DOHH2 (cell line): ENCODE results near the gene VPS72.

Source experiments
- H3F3A ChIP-seq: fragments of 200-600 bp; sonication (generic), shearing (Covaris generic); 2 replicates; pipeline ENCODE4 v1.6.0; 2016; ENCODE audit warnings: antibody characterized with exemption, mild to moderate bottlenecking; ENCODE audit not compliant: control insufficient read depth, insufficient read depth
- H3K27ac ChIP-seq: fragments of 200-600 bp; sonication (generic); 2 replicates; pipeline ENCODE4 v1.5.1; 2014; ENCODE audit warnings: low read depth, mild to moderate bottlenecking, low read length, moderate library complexity
- H3K27me3 ChIP-seq: fragments of 200-600 bp; sonication (generic); 2 replicates; pipeline ENCODE4 v1.6.1; 2014; ENCODE audit warnings: mild to moderate bottlenecking, low read length, mixed read lengths; ENCODE audit not compliant: control insufficient read depth
- H3K36me3 ChIP-seq: fragments of 200-600 bp; sonication (generic); 2 replicates; pipeline ENCODE4 v1.6.1; 2014; ENCODE audit warnings: mild to moderate bottlenecking, low read length, moderate library complexity, mixed read lengths; ENCODE audit not compliant: control insufficient read depth
- H3K4me1 ChIP-seq: fragments of 200-600 bp; sonication (generic); 2 replicates; pipeline ENCODE4 v1.6.1; 2014; ENCODE audit warnings: mild to moderate bottlenecking, low read length, mixed read lengths; ENCODE audit not compliant: control insufficient read depth
- H3K4me2 ChIP-seq: fragments of 200-600 bp; sonication (generic); 2 replicates; pipeline ENCODE4 v1.6.0; 2014; ENCODE audit warnings: mild to moderate bottlenecking, low read length, moderate library complexity
- H3K4me3 ChIP-seq: fragments of 200-600 bp; sonication (generic); 2 replicates; pipeline ENCODE4 v1.5.1; 2014; ENCODE audit warnings: mild to moderate bottlenecking, low read length, mixed read lengths
- H3K79me2 ChIP-seq: fragments of 200-600 bp; sonication (generic); 2 replicates; pipeline ENCODE4 v1.6.1; 2014; ENCODE audit warnings: mild to moderate bottlenecking, low read length, mixed read lengths; ENCODE audit not compliant: control insufficient read depth
- H3K9me2 ChIP-seq: fragments of 200-600 bp; sonication (generic); replicated peaks from 2 replicates; pipeline ENCODE4 v1.6.1; 2014; ENCODE audit warnings: mild to moderate bottlenecking, low read length, mixed read lengths; ENCODE audit not compliant: control insufficient read depth
- H3K9me3 ChIP-seq: fragments of 200-600 bp; sonication (generic); 2 replicates; pipeline ENCODE4 v1.6.1; 2014; ENCODE audit warnings: antibody characterized with exemption, low read length, mixed read lengths; ENCODE audit not compliant: control insufficient read depth, insufficient read depth
- H4K20me1 ChIP-seq: fragments of 200-600 bp; sonication (generic); 2 replicates; pipeline ENCODE4 v1.6.0; 2014; ENCODE audit warnings: low read depth, mild to moderate bottlenecking, antibody characterized with exemption, low read length, moderate library complexity; ENCODE audit not compliant: control insufficient read depth, insufficient read depth
- CTCF ChIP-seq: fragments of 200-600 bp; sonication (generic); IDR thresholded peaks from one replicate; pipeline ENCODE4 v1.5.1; 2014; ENCODE audit warnings: antibody characterized with exemption, mild to moderate bottlenecking, low read depth, low read length; ENCODE audit not compliant: poor library complexity, severe bottlenecking
- EZH2phosphoT487 ChIP-seq: fragments of 200-600 bp; sonication (generic); IDR thresholded peaks from 2 replicates; pipeline ENCODE4 v1.6.1; 2017; ENCODE audit warnings: borderline replicate concordance, mild to moderate bottlenecking, antibody characterized with exemption, low read length, moderate library complexity, mixed read lengths

The VPS72 gene

GRCh38 chr1:151187205-151187604, 2.8 kb downstream of the VPS72 start:
- peaks cover 36% of the 10 kb centered on the region for H3K79me2 ChIP-seq
- H3F3A ChIP-seq, result no peaks in the 10 kb centered on the region
- TF ChIP-seq EZH2phosphoT487 (no peak), CTCF (no peak)
- H3K36me3 ChIP-seq, result peaks cover 33% of the 10 kb centered on the region
- H3K4me1 ChIP-seq, result peaks cover 22% of the 10 kb centered on the region
- H3K27me3 ChIP-seq, result no peaks in the 10 kb centered on the region
- no peak overlapping the region for H3K4me3 ChIP-seq
- H3K27ac ChIP-seq, result no peak overlapping the region
- no peaks in the 10 kb centered on the region for H3K9me3 ChIP-seq
- no peak overlapping the region for H3K4me2 ChIP-seq
- no peaks in the 10 kb centered on the region for H4K20me1 ChIP-seq
- no peaks in the 10 kb centered on the region for H3K9me2 ChIP-seq

GRCh38 chr1:151184211-151184610, 5.8 kb downstream of the VPS72 start:
- H3K9me2 ChIP-seq, result no peaks in the 10 kb centered on the region
- no peak overlapping the region for H3K4me2 ChIP-seq
- H3K4me1 ChIP-seq, result peaks cover 14% of the 10 kb centered on the region
- no peaks in the 10 kb centered on the region for H3K27me3 ChIP-seq
- no peaks in the 10 kb centered on the region for H4K20me1 ChIP-seq
- H3F3A ChIP-seq, result no peaks in the 10 kb centered on the region
- peaks cover 48% of the 10 kb centered on the region for H3K36me3 ChIP-seq
- TF ChIP-seq CTCF, result no peak
- TF ChIP-seq EZH2phosphoT487, result no peak
- no peak overlapping the region for H3K27ac ChIP-seq
- H3K4me3 ChIP-seq, result no peak overlapping the region
- peaks cover 29% of the 10 kb centered on the region for H3K79me2 ChIP-seq
- no peaks in the 10 kb centered on the region for H3K9me3 ChIP-seq

- Histone ChIP-seq H3K79me2 (no peaks in the 10 kb centered on the region), H3K27ac (no peak overlapping the region), H3F3A (peaks cover 3% of the 10 kb centered on the region; the same call in 1 of the 2 replicates), H3K9me2 (no peaks in the 10 kb centered on the region), H3K9me3 (no peaks in the 10 kb centered on the region), H3K4me3 (no peak overlapping the region), H3K36me3 (peaks cover 57% of the 10 kb centered on the region), H4K20me1 (no peaks in the 10 kb centered on the region), H3K27me3 (no peaks in the 10 kb centered on the region), H3K4me2 (no peak overlapping the region), H3K4me1 (no peaks in the 10 kb centered on the region)
- no peak for TF ChIP-seq CTCF
- TF ChIP-seq EZH2phosphoT487, result no peak
These were observed 13.4 kb downstream of the VPS72 start for GRCh38 chr1:151176514-151177045.
